GM19238 (cell line): ENCODE results near the gene GLIS2.

Experiments used
- DNase-seq: peaks from one replicate; pipeline ENCODE4 v3.0.0; 2011; ENCODE audit warnings: low spot score; ENCODE audit not compliant: insufficient read length

The GLIS2 gene

GRCh38 chr16:4350365-4350786 lies 34.5 kb downstream of the GLIS2 start:
- no peak for DNase-seq

GRCh38 chr16:4350787-4351659 lies 35.2 kb downstream of the GLIS2 start, which contains the start of gene PAM16:
TSS of gene PAM16 (minus strand) at chr16:4351321. CDS start at chr16:4351234, 87 bp downstream.
- DNase-seq: peak; percentile 97

- DNase-seq: no peak
Measured at GRCh38 chr16:4351880-4352279, 36.0 kb downstream of the GLIS2 start.

GRCh38 chr16:4352843-4353242 lies 37.0 kb downstream of the GLIS2 start:
- DNase-seq: no peak

- DNase-seq: no peak
Measured at GRCh38 chr16:4353675-4354074, 37.8 kb downstream of the GLIS2 start.

GRCh38 chr16:4354512-4355409 lies 38.9 kb downstream of the GLIS2 start:
- DNase-seq: no peak

- DNase-seq: no peak
Measured at GRCh38 chr16:4356820-4357219, 41.0 kb downstream of the GLIS2 start.

- DNase-seq: no peak
Measured at GRCh38 chr16:4358236-4358635, 42.4 kb downstream of the GLIS2 start.

GRCh38 chr16:4358831-4359561 lies 43.1 kb downstream of the GLIS2 start:
- peak; percentile 70 for DNase-seq

GRCh38 chr16:4359914-4360313 lies 44.0 kb downstream of the GLIS2 start:
- no peak for DNase-seq

- no peak for DNase-seq
Measured at GRCh38 chr16:4360538-4361021, 44.7 kb downstream of the GLIS2 start.

GRCh38 chr16:4361033-4361943 lies 45.4 kb downstream of the GLIS2 start:
- DNase-seq: no peak

- no peak for DNase-seq
Measured at GRCh38 chr16:4361944-4362311, 46.1 kb downstream of the GLIS2 start.

- DNase-seq: no peak
Measured at GRCh38 chr16:4362476-4363135, 46.7 kb downstream of the GLIS2 start.

- DNase-seq: no peak
Measured at GRCh38 chr16:4364196-4365013, 48.5 kb downstream of the GLIS2 start.

- DNase-seq: no peak
Measured at GRCh38 chr16:4365014-4365406, 49.1 kb downstream of the GLIS2 start.

GRCh38 chr16:4365615-4366014 lies 49.7 kb downstream of the GLIS2 start:
- no peak for DNase-seq

- DNase-seq: no peak
Measured at GRCh38 chr16:4366016-4366415, 50.1 kb downstream of the GLIS2 start.

- no peak for DNase-seq
Measured at GRCh38 chr16:4367393-4367856, 51.6 kb downstream of the GLIS2 start.
